Mesothelial cell of epicardium (in vitro differentiated cells): Measurements from ENCODE around the gene IL23R. TPM values are rescaled to one million over a fixed set of nuclear protein-coding genes. Genes with fewer than 3 reads are reported as not detected.

Experiments used
- DNase-seq, 2 experiments: peaks; one replicate each; pipeline ENCODE4 v3.0.0; 2021; ENCODE audit warnings: low spot score in 2 of 2; ENCODE audit not compliant: unreplicated experiment in 2 of 2
- H3K27ac Mint-ChIP-seq: 2 replicates; pipeline ENCODE4 v1.8.0; 2021; ENCODE audit warnings: mixed read lengths
- H3K27me3 Mint-ChIP-seq: 2 replicates; pipeline ENCODE4 v1.8.0; 2021; ENCODE audit warnings: low read depth, mixed read lengths
- H3K36me3 Mint-ChIP-seq: 2 replicates; pipeline ENCODE4 v1.8.0; 2021; ENCODE audit warnings: mixed read lengths
- H3K4me1 Mint-ChIP-seq: 2 replicates; pipeline ENCODE4 v1.8.0; 2021; ENCODE audit warnings: mixed read lengths
- H3K4me3 Mint-ChIP-seq: 2 replicates; pipeline ENCODE4 v1.8.0; 2021; ENCODE audit warnings: mild to moderate bottlenecking, moderate library complexity, mixed read lengths
- H3K9me3 Mint-ChIP-seq: 2 replicates; pipeline ENCODE4 v1.8.0; 2021; ENCODE audit warnings: mixed read lengths
- total RNA-seq: library from RNA; stranded (reverse); gene quantifications from 3 replicates; pipeline ENCODE4 v1.2.1, GENCODE V29; 2021
- TF ChIP-seq, protein P1 (sequence below): fragments of 200-600 bp; sonication (generic); IDR thresholded peaks from one replicate; pipeline ENCODE4 v1.5.0; 2021; ENCODE audit warnings: antibody characterized with exemption; ENCODE audit not compliant: unreplicated experiment

The IL23R gene
- total RNA-seq, 1 donor from 2014 or later = 0.09 TPM

DNA sequence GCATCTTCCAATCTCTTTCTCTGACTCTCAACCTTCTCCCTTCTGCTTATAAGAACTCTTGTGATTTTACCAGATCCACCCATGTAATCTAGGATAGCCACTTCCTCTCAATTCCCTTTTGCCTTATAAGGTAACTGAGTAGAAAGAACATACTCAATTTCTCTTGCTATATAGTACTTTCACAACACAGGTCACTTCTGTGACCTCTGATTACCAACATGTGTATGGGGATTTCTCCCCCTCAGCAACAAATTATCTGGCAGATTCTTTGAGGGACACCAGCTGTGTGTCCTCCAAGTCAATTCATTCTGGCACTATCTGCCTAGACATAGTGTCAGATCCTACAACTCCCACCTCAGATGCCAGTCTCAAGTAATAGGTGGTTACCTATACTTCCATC is 62.5 kb downstream of the IL23R start:
- no peaks in the 10 kb centered on the region for H3K4me1 Mint-ChIP-seq
- TF ChIP-seq, protein P1, sequence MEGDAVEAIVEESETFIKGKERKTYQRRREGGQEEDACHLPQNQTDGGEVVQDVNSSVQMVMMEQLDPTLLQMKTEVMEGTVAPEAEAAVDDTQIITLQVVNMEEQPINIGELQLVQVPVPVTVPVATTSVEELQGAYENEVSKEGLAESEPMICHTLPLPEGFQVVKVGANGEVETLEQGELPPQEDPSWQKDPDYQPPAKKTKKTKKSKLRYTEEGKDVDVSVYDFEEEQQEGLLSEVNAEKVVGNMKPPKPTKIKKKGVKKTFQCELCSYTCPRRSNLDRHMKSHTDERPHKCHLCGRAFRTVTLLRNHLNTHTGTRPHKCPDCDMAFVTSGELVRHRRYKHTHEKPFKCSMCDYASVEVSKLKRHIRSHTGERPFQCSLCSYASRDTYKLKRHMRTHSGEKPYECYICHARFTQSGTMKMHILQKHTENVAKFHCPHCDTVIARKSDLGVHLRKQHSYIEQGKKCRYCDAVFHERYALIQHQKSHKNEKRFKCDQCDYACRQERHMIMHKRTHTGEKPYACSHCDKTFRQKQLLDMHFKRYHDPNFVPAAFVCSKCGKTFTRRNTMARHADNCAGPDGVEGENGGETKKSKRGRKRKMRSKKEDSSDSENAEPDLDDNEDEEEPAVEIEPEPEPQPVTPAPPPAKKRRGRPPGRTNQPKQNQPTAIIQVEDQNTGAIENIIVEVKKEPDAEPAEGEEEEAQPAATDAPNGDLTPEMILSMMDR = no peak
- DNase-seq = no peak
- no peak overlapping the region for H3K27ac Mint-ChIP-seq
- no peaks in the 10 kb centered on the region for H3K27me3 Mint-ChIP-seq
- no peak overlapping the region for H3K4me3 Mint-ChIP-seq
- peaks cover 16% of the 10 kb centered on the region for H3K9me3 Mint-ChIP-seq
- H3K36me3 Mint-ChIP-seq = no peaks in the 10 kb centered on the region

DNA sequence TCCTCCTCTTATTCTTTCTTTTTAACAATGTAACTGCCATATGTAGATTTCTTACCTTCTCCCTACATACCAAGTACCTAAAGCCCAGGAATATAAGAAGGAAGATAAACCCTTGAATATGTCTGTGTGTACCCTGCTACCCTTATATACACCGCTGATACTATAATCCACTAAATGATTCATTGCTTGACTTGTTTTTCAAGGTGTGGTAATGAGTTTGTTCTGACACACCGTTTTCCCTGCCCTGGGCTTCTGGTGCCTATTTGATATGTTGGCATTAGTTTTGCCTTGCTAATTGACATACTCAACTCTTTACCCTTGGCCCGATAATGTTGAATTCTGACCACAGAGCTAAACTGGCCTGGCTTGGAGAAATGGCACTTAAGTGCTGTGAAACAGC is 64.3 kb downstream of the IL23R start:
- Mint-ChIP-seq H3K4me3 (no peak overlapping the region), H3K36me3 (no peaks in the 10 kb centered on the region), H3K27ac (no peak overlapping the region), H3K27me3 (no peaks in the 10 kb centered on the region), H3K9me3 (peaks cover 16% of the 10 kb centered on the region), H3K4me1 (no peaks in the 10 kb centered on the region)
- TF ChIP-seq, protein P1 = no peak
- no peak for DNase-seq

DNA sequence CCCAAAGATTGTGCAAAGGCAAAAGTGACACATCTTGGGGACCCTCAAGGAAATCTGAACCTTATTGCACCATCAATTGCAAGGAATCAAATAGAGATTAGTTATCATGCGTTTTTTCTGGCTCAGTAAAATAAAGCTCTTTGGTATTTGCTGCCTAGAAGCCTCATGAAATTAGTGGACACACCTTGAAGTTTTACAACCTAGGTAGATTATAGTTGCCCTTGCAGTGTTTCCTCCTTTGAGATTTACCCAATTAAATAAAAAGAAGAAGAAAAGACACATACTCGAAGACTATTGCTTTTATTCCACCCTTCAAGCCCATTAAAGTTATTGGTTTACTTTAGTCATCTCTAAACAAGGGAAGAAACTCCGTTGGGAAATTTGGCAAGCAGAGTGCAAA is 70.0 kb downstream of the IL23R start:
- no peak for DNase-seq
- Mint-ChIP-seq H3K4me1 (peaks cover 5% of the 10 kb centered on the region), H3K27ac (no peak overlapping the region), H3K9me3 (no peaks in the 10 kb centered on the region), H3K36me3 (no peaks in the 10 kb centered on the region), H3K27me3 (no peaks in the 10 kb centered on the region), H3K4me3 (no peak overlapping the region)
- TF ChIP-seq, protein P1 = no peak

DNA sequence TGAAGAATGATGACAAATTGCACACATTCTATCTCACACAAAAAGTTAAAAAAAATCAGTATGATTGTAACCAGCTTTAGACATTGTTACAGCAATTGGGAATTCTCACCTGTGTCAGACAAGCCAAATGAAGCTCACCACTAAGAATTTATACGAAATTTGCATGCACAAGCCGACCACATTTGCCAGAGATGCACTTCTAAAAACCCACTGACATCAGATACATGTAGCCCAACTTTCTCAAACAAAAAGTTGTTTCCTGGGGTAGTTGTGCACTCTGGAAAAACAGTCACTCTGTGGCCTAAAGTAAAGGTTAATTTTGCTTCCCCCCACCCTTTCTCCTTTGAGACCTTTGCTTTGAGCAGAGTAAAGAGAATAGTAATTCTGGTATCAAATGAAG is 73.5 kb downstream of the IL23R start:
- no peaks in the 10 kb centered on the region for H3K9me3 Mint-ChIP-seq
- H3K4me1 Mint-ChIP-seq = peaks cover 5% of the 10 kb centered on the region
- no peaks in the 10 kb centered on the region for H3K36me3 Mint-ChIP-seq
- no peak overlapping the region for H3K27ac Mint-ChIP-seq
- TF ChIP-seq, protein P1 = no peak
- H3K4me3 Mint-ChIP-seq = no peak overlapping the region
- no peak for DNase-seq
- no peaks in the 10 kb centered on the region for H3K27me3 Mint-ChIP-seq

DNA sequence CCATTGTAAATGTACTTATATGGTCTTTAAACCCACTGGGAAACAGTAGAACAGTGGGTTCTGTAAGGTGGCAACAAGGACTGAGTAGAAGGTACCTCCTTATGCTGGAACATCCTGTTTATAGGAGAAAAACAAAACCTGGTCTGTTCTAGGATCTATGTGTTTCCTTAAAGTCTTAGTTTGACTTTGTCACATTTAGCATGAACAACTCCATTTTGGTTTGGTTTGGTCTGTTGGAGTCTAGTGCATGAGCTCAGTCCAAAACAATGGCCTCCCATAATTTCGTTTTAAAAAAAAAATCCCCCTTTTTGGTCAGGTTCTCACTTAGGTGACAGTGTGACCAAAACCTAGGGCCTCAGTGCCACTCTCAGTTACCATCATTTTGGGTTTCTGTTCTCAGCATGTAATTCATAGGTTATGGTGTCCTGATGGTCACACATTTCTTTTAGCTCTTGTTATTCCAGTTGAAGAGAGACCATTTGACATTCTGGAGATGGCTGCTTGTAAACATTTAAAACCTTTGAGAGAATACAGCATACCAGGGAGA is 75.0 kb downstream of the IL23R start:
- peaks cover 5% of the 10 kb centered on the region for H3K4me1 Mint-ChIP-seq
- no peak overlapping the region for H3K4me3 Mint-ChIP-seq
- no peak overlapping the region for H3K27ac Mint-ChIP-seq
- H3K9me3 Mint-ChIP-seq = no peaks in the 10 kb centered on the region
- TF ChIP-seq, protein P1 = no peak
- H3K36me3 Mint-ChIP-seq = no peaks in the 10 kb centered on the region
- peaks cover 3% of the 10 kb centered on the region for H3K27me3 Mint-ChIP-seq
- no peak for DNase-seq

DNA sequence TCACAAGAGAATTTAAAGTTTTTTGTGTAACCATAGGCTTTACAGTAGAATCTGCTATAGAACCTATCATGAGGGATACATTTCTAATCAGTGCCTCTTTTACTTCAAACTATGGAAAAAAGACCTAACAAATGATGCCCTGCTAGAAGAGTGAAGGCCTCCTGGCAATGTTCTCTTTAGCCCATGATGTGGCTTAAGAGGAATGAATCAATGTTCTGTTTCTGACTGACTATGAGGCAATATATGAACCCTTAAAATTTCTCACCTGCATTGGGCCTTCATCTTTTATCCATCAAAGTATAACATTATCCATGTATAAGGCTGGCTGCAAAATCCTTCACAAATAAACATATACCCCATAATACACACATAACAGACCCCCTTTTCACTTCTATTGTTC is 75.8 kb downstream of the IL23R start:
- Mint-ChIP-seq H3K27ac (no peak overlapping the region), H3K4me3 (no peak overlapping the region), H3K27me3 (peaks cover 6% of the 10 kb centered on the region), H3K9me3 (no peaks in the 10 kb centered on the region), H3K4me1 (no peaks in the 10 kb centered on the region), H3K36me3 (no peaks in the 10 kb centered on the region)
- no peak for DNase-seq
- TF ChIP-seq, protein P1 = no peak
